C1 segment of cervical spinal cord (tissue), 14 donors: Measurements from ENCODE around the gene CFAP46.
"Not testable (repeated sequence)": the region's sequence is repeated elsewhere in the genome, so short reads cannot be mapped to it uniquely, and the experiment has no call there.

Source experiments
- DNase-seq, 14 donors: peaks; one replicate each; lab custom pipeline; 2025; lab: John Stamatoyannopoulos, UW

Gene CFAP46

DNA sequence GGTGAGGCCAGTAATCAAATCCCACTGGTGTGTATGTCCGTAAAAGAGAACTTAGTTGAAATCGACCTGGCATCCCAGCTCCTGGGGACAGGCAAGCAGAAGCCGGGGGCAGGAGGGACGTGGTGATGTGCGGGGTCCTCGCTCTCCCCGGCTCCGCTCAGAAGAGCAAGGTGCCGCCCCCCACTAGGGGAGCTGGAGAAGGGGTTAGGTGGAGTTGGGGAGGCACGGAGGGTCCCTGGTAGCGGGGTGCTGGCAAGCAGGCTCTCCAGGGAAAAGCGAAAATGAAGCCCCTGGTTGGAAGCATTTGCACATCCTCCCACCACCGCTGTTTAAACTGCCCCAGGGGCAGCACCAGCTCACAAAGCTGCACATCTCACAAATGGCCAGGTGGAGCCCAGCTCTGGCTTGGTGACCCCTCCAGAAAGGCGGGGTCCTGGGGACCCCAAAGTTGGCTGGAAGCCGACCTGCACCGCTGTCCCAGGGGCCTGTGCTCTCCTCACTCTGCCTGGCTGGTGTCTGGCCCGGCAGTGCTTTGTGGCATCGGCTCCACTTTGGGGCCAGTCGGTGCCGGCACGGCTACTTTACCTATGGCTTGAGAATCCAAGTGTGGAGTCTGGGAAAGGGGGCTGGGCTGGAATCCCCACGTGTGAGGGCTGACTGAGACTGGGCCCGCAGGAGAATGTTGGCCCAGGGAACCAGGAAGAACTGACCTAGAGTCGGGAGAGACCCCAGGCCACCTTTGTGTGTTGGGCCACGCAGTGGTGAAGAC lies 2.9 kb upstream of the CFAP46 start:
- DNase-seq, result no peak

- no peak for DNase-seq
Observed at GRCh38 chr10:132944510-132944909, 2.1 kb upstream of the CFAP46 start.

DNA sequence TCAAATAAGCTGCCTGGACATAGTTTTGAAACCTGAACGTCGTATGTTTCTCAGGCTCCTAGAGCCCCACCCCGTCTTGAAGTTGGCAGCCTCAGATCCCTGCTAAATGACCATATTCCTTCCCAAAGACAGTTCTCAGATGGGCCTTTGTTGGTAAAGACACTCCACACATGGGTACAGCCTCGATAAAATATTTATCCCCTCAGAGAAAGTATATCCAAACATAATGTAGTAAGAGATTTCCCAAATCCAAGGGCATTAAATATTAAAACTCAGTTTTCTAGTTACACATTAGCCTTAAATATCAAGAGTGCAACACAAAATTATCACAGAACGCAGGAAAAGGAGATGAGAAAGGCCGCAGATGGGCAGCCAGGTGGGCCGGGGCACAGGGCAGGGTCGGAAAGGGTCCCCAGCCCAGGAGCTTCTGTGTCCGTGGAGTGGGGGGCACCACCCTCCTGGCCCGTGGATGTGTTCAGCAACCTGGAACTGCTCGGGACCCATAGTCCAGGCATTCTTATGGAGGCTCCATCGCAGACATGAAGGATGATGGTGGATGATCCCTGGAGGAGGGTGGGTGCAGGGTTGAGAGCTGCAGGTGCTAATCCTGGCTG lies 1.5 kb upstream of the CFAP46 start:
- no peak for DNase-seq

DNA sequence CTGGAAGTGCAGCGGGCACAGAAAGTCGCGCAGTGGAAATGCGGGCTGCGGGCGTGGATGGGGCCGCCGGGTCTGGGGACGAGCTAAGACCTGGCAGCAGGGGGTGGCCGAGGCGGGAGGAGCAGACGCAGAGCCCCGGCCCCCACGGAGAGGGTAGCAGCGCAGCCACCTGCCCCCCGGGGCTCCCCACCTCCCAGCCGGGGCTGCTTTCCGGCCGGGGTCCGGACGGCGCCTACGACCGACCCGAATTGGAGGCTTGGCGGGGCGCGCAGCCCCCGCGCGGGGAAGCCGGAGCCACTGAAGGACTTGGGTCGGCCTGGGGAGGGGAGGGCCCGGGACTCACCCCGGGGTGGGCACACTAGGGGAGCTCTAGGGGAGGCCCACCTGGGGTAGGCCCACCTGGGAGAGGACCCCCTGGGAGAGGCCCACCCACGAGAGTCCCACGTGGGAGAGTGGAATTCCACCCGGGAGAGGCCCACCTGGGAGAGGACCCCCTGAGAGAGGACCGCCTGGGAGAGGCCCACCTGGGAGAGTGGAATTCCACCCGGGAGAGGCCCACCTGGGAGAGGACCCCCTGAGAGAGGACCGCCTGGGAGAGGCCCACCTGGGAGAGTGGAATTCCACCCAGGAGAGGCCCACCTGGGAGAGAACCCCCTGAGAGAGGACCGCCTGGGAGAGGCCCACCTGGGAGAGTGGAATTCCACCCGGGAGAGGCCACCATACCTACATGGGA lies 854 bp upstream of the CFAP46 start:
- DNase-seq, result no peak

DNA sequence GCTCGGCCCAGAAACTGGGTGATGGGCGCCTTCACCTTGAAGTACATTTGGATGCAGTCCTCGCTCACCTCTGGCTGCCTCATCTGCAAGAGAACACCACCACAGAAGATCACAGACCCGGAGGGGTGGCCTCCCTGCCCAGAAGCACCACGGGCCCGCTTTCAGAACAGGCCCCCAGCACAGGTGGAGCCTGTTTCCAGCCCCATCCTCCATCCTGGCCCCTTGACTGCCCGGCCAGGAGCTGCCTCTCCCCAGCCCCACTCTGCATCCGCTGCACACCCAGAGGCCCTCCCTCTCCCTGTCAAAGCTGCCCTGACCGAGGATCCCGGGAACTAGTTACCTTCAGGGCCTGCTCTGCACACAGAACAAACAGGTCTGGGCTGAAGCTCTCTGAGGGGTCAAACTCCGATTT lies 724 bp downstream of the CFAP46 start:
- DNase-seq, result no peak

- DNase-seq, result no peak
Observed at GRCh38 chr10:132940791-132941465, 1.4 kb downstream of the CFAP46 start.

GRCh38 chr10:132939957-132940790 lies 2.2 kb downstream of the CFAP46 start:
- peak in 6 of 14 donors; percentile 5 to 45 (median 21) for DNase-seq

DNA sequence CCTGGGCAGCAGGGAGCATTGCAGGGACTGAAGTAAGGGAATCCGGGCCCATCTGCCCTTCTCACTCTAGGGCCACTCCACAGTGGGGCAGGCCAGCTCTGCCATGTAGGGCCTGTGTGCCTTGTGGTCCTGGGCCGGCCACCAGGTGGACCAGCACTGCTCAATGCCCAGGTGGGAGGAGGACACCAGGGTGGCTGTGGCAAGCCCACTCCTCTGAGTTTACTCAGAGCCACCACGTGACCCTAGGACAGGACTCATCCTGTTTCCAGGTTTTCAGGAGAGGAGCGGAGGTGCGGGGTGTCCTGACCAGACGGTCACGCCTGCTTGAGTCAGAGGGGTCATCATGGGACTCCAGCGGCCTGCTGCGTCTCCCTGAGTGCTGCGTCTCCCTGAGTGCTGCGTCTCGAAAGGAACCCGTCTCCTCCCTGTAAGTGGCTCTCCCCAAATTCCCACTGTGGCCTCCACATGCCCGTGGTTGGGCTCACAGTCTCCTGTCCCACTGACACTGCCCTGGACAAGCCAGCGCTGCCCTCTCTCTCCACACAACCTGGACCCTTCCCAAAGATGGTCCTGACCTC lies 2.9 kb downstream of the CFAP46 start:
- DNase-seq, result no peak

DNA sequence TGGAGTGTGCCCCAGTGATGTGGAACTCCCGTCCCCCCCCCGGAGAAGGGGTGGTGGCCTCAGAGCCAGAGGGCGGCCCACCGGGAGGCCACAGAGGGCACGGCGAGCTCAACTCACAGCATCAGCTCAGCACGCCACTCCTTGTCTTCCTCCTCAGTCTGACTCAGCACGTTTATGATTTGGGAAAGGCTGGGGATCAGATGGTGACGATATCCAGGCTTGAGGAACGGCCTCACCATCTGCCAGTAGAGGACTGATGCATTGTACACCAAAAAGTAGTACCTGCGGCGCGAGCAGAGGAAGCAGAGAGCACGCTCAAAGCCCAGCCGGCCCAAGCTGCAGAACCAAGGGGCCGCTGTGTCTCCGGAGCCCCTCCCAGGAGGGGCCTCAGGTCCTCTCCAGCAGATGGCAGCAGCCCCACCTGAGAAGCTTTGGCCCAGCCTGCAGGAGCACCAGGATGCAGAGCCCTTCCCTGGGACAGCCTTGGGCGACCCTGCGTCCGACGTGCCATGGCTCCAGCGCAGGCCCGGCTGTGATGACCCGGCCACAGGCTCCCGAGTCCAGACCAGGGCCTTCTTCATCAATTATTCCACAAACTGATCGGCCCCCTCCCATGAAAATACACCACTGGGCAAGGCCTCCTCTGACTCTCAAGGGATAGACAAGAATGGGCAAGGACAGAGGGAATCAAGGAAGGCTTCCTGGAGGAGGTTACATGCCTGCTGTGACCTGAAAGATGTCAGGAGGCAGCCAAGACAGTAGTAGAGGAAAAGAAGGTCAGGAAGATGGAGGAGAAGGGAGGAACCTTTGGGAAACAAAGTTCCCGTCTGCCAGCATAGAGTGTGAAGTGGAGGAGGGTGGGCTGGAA lies 3.7 kb downstream of the CFAP46 start:
- DNase-seq, result peak in 1 of 14 donors; percentile 40

GRCh38 chr10:132937861-132938260 lies 4.5 kb downstream of the CFAP46 start:
- no peak for DNase-seq

DNA sequence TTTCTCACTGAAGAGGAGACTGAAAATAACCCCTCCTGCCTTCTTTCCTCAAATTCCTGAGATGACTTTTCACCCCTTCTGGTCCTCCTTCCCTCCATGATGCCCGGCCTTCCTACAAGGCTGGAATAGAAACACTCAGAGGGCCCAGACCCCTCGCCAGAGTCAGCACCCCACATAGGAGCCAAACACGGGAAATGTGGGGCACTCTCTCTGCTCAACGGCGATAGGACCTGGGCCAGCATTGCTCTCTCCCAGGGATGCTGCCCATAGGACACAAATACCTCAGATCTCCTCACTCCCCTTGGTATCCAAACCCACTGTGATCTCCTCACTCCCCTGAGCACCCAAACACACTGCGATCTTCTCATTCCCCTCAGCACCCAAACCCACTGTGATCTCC lies 7.4 kb downstream of the CFAP46 start:
- DNase-seq, result no peak

DNA sequence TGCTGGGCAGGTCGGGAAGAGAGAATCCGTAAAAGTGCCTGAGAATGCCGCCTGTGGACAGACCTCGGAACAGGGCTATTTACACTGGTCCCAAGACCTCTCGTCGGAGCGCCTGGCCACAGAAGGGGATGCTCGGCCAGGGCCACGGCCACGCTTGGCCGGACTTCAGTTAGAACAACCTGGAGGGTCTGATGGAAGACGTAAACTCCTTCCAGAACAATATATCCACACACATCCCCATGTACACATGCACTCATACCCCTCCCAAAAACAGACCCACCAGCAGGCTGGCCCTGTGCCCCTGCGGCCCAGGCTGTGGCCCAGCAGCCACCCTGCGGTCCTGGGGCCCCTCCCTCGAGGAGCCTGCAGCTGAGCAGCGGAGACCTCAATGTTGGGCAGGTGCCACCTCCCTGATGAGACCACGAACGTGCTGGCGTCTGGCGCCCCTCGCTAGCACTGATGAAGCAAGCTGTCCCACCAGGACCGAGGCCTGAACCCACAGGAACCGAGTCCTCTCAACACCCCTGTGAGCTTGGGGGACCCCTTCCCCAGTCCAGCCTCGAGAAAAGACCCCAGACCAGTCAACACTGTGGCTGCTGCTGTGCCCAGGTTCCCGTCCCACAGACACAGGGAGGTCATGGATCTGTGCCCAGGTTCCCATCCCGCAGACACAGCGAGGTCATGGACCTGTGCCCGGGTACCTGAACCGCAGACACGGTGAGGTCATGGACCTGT lies 8.9 kb downstream of the CFAP46 start:
- DNase-seq, result no peak

DNA sequence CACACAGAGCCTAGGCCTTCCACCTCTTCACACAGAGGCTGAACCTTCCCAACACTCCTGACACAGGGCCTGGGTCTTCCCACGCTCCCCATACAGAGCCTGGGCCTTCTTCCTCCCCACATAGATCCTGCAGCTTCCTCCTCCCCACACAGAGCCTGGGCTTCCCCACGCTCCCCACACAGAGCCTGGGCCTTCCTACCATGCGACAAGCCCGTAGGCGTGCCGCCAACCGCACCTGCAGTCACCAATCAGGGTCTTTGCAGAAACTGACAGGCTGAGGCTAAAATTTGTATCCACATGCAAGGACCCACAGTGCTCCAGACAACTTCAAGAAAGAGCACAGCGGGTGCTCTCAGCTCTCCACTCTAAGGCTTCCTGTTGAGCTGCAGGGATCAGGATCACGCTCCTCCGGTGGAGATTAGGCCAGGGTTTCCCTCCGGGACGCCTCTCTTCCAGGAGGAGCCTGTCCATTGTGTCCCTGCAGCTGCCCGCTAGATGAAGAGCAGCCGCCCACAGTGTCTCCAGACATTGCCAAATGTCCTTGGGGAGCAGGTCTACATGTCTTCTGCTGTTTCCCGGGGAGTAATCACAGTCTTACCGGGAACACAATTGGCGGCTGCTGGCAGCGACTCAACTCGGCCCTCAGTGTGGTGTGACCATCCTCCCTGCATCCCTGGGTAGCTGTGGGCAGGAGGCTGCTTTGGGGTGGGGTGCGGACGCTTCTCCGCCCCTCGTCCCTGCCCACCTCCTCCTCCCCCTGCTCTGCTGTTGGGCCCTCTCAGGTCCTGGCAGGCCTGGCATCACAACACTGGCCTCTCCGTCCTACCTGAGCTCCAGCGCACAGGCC lies 9.7 kb downstream of the CFAP46 start:
- DNase-seq, result no peak

- DNase-seq, result not testable (repeated sequence)
Observed at GRCh38 chr10:132931258-132932250, 10.8 kb downstream of the CFAP46 start.

- DNase-seq, result not testable (repeated sequence)
Observed at GRCh38 chr10:132930701-132931100, 11.7 kb downstream of the CFAP46 start.

- no peak for DNase-seq
Observed at GRCh38 chr10:132929953-132930548, 12.3 kb downstream of the CFAP46 start.
